Measurements from ENCODE around the gene STXBP6.

Gene STXBP6

DNA sequence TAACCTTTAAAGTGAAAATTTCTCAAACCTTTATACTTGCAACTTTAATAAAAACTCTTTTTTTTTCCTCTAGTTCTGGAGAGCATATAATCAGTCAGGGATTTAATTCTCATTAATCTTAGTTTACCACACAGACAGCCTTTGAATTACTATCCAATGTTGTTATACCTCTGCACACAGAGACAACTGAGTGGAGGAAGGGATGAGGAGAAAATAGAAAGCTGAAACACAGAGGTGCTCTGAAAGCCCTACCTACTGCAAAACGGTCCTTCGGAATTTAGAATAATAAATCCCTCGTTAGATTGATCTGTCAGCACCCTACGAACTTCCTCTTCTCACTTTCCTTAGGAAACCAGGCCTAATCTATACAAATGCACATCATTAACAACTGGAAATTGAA lies 122.1 kb downstream of the STXBP6 start:
- TF ChIP-seq, protein P1, sequence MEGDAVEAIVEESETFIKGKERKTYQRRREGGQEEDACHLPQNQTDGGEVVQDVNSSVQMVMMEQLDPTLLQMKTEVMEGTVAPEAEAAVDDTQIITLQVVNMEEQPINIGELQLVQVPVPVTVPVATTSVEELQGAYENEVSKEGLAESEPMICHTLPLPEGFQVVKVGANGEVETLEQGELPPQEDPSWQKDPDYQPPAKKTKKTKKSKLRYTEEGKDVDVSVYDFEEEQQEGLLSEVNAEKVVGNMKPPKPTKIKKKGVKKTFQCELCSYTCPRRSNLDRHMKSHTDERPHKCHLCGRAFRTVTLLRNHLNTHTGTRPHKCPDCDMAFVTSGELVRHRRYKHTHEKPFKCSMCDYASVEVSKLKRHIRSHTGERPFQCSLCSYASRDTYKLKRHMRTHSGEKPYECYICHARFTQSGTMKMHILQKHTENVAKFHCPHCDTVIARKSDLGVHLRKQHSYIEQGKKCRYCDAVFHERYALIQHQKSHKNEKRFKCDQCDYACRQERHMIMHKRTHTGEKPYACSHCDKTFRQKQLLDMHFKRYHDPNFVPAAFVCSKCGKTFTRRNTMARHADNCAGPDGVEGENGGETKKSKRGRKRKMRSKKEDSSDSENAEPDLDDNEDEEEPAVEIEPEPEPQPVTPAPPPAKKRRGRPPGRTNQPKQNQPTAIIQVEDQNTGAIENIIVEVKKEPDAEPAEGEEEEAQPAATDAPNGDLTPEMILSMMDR (IDR thresholded peaks at IDR 0.05; ENCODE audit: low read depth, low read length, missing control alignments), result no peak

DNA sequence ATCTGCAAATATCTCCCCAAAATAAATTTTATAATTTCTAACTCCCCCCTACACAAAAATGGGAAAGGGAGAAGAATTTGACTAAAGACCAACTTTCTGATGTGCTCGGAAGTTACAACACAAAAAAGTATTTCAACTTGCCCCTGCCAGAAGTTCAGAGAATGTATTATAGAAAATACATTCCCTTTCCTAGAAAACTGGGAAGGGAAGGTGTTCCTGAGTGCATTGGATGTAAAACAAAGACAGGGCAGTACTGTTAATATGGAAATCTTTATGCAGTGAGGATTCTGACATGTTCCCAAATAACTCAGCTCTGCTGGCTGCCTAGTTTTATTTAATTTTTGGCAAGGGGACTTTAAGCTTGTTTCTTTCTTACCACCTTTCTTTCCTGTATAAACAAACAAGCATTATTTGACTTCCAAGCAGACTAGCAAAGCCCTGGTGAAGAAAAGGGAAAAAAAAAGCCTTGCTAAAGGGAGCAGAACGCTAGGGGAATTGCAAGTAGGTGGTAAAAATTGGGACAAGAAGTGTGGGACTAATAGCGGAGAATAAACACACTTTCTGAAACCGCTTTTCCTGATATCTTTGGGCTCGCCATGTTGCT lies 124.1 kb downstream of the STXBP6 start:
- TF ChIP-seq, protein P1 (IDR thresholded peaks at IDR 0.05; ENCODE audit: low read depth, low read length, missing control alignments), result no peak
- no peak overlapping the region for H3K4me3 ChIP-seq (ENCODE audit: low read depth, low read length)
- DNase-seq (ENCODE audit: low read depth), result no peak

More for the DNA sequence above, 122.1 kb downstream of the STXBP6 start:
- H3K4me3 ChIP-seq (ENCODE audit: low read depth, low read length), result no peak overlapping the region
- no peak for DNase-seq (ENCODE audit: low read depth)

DNA sequence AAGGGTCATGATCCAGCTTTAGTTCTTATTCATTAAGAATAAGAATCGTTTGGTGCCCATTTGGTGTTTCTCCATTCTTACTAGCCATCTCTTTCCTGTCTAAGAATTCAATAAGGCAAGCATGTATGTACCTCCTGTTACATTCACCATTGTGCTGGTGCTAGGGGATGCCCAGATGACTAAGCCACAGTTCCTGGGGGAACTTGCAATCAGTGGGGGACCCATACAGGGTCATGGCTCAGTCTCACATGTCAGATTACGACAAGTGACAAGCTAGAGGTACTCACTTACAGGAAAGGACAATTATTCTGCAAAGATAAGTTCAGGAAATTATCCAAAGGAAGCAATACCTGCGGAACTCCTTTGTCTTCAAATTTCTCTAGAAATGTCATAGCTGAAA lies 125.4 kb downstream of the STXBP6 start:
- H3K4me3 ChIP-seq (ENCODE audit: low read depth, low read length), result no peak overlapping the region
- no peak for DNase-seq (ENCODE audit: low read depth)
- TF ChIP-seq, protein P1 (IDR thresholded peaks at IDR 0.05; ENCODE audit: low read depth, low read length, missing control alignments), result no peak

- no peak for DNase-seq (ENCODE audit: low read depth)
- no peak overlapping the region for H3K4me3 ChIP-seq (ENCODE audit: low read depth, low read length)
- TF ChIP-seq, protein P1 (IDR thresholded peaks at IDR 0.05; ENCODE audit: low read depth, low read length, missing control alignments), result no peak
Measured at GRCh38 chr14:24921903-24922302, 128.0 kb downstream of the STXBP6 start.

DNA sequence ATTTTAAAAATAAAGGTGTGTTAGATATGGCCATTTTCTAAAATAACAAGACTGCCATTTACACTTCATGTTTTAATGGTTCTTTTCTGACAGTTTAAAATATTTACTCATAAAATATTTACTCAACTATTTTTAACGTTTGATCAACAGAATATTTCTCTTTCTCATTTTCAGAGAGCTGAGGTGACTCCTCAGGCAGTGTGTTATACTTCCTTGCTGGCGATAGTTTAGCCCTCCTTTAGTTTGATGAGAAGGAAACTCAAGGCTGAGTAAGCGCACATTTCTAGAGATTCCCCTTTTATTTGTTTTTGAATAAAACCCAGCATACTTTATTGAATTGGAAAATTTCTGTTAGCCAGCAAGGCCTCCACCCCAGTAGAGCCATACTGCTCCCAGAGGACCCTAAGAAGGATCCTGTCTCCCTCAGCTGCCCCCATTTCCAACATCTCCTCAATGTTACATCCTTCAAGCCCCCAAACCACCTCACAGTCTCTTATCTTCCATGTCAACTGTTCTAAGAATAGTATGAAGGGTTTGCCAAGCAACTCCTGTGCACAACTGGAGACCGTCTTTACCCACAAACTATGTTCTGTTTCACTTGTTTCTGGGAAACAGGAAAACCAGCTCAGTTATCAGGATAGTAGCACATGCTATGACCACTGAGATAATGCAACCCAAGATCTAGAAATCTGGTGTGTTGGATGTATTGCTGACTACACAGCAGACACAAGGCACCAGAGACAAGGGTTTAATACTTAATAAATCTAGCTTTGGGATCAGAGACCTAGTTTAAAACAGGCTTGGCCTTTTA lies 129.5 kb downstream of the STXBP6 start:
- TF ChIP-seq, protein P1 (IDR thresholded peaks at IDR 0.05; ENCODE audit: low read depth, low read length, missing control alignments), result no peak
- H3K4me3 ChIP-seq (ENCODE audit: low read depth, low read length), result no peak overlapping the region
- DNase-seq (ENCODE audit: low read depth), result no peak

- no peak overlapping the region for H3K4me3 ChIP-seq (ENCODE audit: low read depth, low read length)
- DNase-seq (ENCODE audit: low read depth), result no peak
- TF ChIP-seq, protein P1 (IDR thresholded peaks at IDR 0.05; ENCODE audit: low read depth, low read length, missing control alignments), result no peak
Measured at GRCh38 chr14:24918822-24919221, 131.1 kb downstream of the STXBP6 start.

Data from GM12864 (cell line).